Measurements from ENCODE around the gene ADGRG3.

The ADGRG3 gene

DNA sequence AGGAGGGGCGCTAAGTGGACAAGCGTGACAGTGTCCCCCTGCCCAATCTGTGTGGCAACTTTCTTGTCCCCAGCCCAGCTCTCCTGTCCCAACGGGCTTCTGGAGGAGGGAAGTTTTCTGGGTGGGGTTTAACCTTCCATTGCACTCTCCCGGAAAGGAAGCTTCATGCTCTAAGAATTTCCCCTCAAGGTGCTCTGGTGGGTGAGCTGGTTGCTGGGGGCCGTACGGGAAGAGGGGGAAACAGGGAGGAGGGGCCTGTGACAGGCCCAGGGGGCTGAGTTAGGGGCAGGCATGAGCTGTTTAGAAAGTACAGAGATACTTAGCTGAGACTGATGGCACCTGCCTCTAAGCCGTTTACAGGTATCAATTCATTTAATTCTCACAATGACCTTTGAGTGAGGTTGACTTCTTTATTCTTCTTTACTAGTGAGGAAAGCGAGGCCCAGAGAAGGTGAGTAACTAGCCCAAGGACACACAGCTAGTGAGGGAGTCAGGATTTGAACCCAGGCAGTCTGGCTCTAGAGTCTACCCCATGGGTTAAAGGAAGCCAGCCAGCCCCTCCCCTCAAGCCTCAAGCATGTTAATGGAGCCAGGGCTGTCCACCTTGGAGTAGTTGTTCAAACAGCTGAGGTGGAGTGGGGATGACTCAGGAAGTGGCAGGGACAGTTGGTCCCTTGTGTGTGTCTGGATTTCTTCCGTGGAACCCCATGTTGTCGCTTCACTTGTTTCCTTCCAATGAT lies 20.8 kb upstream of the ADGRG3 start:
- Histone ChIP-seq H2BK12ac (ENCODE audit: low read length in 2 of 2) (no peak overlapping the region), H3K27ac (ENCODE audit: low read length, poor library complexity, severe bottlenecking) (no peak overlapping the region), H3K36me3 (ENCODE audit: control insufficient read depth in 1 of 2, insufficient read depth in 2 of 2, low read depth in 1 of 2, low read length in 2 of 2) (peaks cover 14 to 71% of the 10 kb centered on the region in 2 experiments), H4K8ac (ENCODE audit: low read length) (no peak overlapping the region), H3K4me3 (ENCODE audit: insufficient read depth in 1 of 2, low read depth in 1 of 2, low read length in 2 of 2) (no peak overlapping the region), H3K18ac (ENCODE audit: low read depth in 1 of 2, low read length in 2 of 2) (no peak overlapping the region), H3K4me2 (ENCODE audit: low read length, poor library complexity, severe bottlenecking) (no peak overlapping the region), H2BK15ac (ENCODE audit: low read depth, poor library complexity, severe bottlenecking) (no peak overlapping the region), H3K79me1 (replicated peaks; ENCODE audit: low read length, poor library complexity, severe bottlenecking) (peaks cover 27% of the 10 kb centered on the region), H2BK5ac (ENCODE audit: low read depth, low read length, poor library complexity, severe bottlenecking) (no peak overlapping the region), H3K4me1 (ENCODE audit: control insufficient read depth, insufficient read depth, low read depth, low read length) (peaks cover 50% of the 10 kb centered on the region), H3K9me3 (ENCODE audit: control insufficient read depth, low read length) (no peaks in the 10 kb centered on the region), H2AFZ (ENCODE audit: low read depth, low read length) (no peak overlapping the region), H3K23ac (ENCODE audit: low read length in 2 of 2) (no peak overlapping the region), H3K4ac (ENCODE audit: low read depth in 1 of 2, low read length in 2 of 2) (no peak overlapping the region), H3K27me3 (ENCODE audit: control insufficient read depth in 1 of 2, insufficient read depth in 1 of 2, low read length in 2 of 2) (no peaks in the 10 kb centered on the region), H2BK120ac (ENCODE audit: low read depth, low read length) (no peak overlapping the region), H3K9ac (ENCODE audit: low read length) (no peak overlapping the region), H4K91ac (ENCODE audit: low read length) (no peak overlapping the region), H3K14ac (ENCODE audit: low read length in 2 of 2) (no peak overlapping the region), H2AK5ac (ENCODE audit: low read length, severe bottlenecking) (peak overlapping the region; percentile 53)
- 60% methylated on average over 7 of the region's 10 CpGs for WGBS
- no peak for DNase-seq

DNA sequence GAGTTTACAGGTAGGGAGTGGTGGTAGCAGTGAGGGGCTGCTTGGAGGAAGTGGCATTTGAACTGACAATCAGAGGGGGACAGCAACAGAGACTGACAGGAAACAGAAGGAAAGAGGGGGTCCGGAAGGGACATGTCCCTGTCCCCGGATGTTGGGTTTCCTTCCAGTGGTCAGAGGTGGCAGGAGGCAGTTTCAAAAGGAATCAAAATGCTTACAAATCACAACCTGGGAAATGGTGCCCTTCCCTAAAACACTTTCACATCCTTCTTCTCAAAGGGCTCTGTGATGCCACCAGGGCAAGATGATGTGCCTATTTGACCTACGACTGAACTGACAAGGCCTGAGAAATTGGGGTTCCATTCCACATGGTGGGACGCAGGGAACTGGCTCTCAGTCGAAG lies 20.0 kb upstream of the ADGRG3 start:
- 94% methylated on average over 4 of the region's 5 CpGs for WGBS
- Histone ChIP-seq H3K4ac (ENCODE audit: low read depth in 1 of 2, low read length in 2 of 2) (no peak overlapping the region), H3K36me3 (ENCODE audit: control insufficient read depth in 1 of 2, insufficient read depth in 2 of 2, low read depth in 1 of 2, low read length in 2 of 2) (peaks cover 14 to 77% of the 10 kb centered on the region in 2 experiments), H3K27me3 (ENCODE audit: control insufficient read depth in 1 of 2, insufficient read depth in 1 of 2, low read length in 2 of 2) (no peaks in the 10 kb centered on the region), H3K9ac (ENCODE audit: low read length) (no peak overlapping the region), H3K4me3 (ENCODE audit: insufficient read depth in 1 of 2, low read depth in 1 of 2, low read length in 2 of 2) (no peak overlapping the region), H4K91ac (ENCODE audit: low read length) (no peak overlapping the region), H2BK120ac (ENCODE audit: low read depth, low read length) (no peak overlapping the region), H3K18ac (ENCODE audit: low read depth in 1 of 2, low read length in 2 of 2) (no peak overlapping the region), H3K9me3 (ENCODE audit: control insufficient read depth, low read length) (no peaks in the 10 kb centered on the region), H3K79me1 (replicated peaks; ENCODE audit: low read length, poor library complexity, severe bottlenecking) (peaks cover 27% of the 10 kb centered on the region), H3K4me1 (ENCODE audit: control insufficient read depth, insufficient read depth, low read depth, low read length) (peaks cover 47% of the 10 kb centered on the region), H4K8ac (ENCODE audit: low read length) (no peak overlapping the region), H2BK5ac (ENCODE audit: low read depth, low read length, poor library complexity, severe bottlenecking) (no peak overlapping the region), H3K23ac (ENCODE audit: low read length in 2 of 2) (no peak overlapping the region), H3K4me2 (ENCODE audit: low read length, poor library complexity, severe bottlenecking) (no peak overlapping the region), H2AK5ac (ENCODE audit: low read length, severe bottlenecking) (peak overlapping the region; percentile 50), H2AFZ (ENCODE audit: low read depth, low read length) (no peak overlapping the region), H2BK12ac (ENCODE audit: low read length in 2 of 2) (no peak overlapping the region), H3K27ac (ENCODE audit: low read length, poor library complexity, severe bottlenecking) (no peak overlapping the region), H3K14ac (ENCODE audit: low read length in 2 of 2) (no peak overlapping the region), H2BK15ac (ENCODE audit: low read depth, poor library complexity, severe bottlenecking) (no peak overlapping the region)
- DNase-seq: no peak

DNA sequence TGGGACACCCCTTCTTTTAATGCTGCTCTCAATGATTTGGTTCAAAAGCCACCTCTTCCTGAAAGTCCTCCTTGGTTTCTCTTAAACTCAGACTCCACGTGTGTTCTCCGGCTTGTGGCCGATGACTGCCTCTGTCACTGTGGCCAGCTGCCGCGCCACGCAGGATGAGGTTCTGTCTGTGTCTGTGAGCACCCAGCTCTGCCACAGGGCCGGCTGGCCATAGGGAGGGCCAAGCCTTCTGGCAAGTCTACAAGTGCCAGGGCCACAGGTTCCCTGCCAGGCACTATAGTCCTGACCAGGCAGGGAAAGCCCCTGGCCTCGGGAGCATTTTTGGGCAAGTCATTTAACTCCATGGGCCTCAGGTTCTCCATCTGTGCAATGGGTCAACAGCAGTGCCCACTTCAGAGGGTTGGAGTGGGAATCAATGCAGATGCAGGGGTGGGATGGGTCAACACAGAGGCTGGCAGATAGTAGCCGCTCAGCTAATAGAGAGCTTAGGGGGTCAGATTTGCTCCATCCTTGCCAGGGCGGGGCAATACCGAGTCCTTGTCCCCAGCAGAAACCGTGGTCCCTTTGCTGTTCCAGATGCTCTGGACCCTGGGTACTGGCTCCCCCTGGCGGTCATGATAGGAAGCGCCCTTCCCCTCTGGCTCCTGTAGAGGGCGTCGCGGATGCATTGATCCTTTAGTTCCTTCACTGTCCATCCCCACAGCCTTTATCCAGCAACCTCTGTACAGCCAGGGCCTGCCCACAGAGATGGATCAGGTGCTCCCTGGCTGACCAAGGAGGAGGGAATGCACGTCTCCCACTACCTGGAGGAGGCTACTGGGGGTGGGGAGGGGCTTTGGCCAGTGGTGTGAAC lies 19.3 kb upstream of the ADGRG3 start:
- Histone ChIP-seq H2AK5ac (ENCODE audit: low read length, severe bottlenecking) (peak overlapping the region; percentile 4), H2AFZ (ENCODE audit: low read depth, low read length) (no peak overlapping the region), H3K4me2 (ENCODE audit: low read length, poor library complexity, severe bottlenecking) (no peak overlapping the region), H3K14ac (ENCODE audit: low read length in 2 of 2) (no peak overlapping the region), H3K4me1 (ENCODE audit: control insufficient read depth, insufficient read depth, low read depth, low read length) (peaks cover 48% of the 10 kb centered on the region), H3K27ac (ENCODE audit: low read length, poor library complexity, severe bottlenecking) (no peak overlapping the region), H4K91ac (ENCODE audit: low read length) (no peak overlapping the region), H3K79me1 (replicated peaks; ENCODE audit: low read length, poor library complexity, severe bottlenecking) (peaks cover 25% of the 10 kb centered on the region), H2BK5ac (ENCODE audit: low read depth, low read length, poor library complexity, severe bottlenecking) (no peak overlapping the region), H3K36me3 (ENCODE audit: control insufficient read depth in 1 of 2, insufficient read depth in 2 of 2, low read depth in 1 of 2, low read length in 2 of 2) (peaks cover 14 to 74% of the 10 kb centered on the region in 2 experiments), H3K23ac (ENCODE audit: low read length in 2 of 2) (no peak overlapping the region), H3K4me3 (ENCODE audit: insufficient read depth in 1 of 2, low read depth in 1 of 2, low read length in 2 of 2) (no peak overlapping the region), H2BK120ac (ENCODE audit: low read depth, low read length) (no peak overlapping the region), H4K8ac (ENCODE audit: low read length) (no peak overlapping the region), H3K9ac (ENCODE audit: low read length) (no peak overlapping the region), H3K9me3 (ENCODE audit: control insufficient read depth, low read length) (no peaks in the 10 kb centered on the region), H3K27me3 (ENCODE audit: control insufficient read depth in 1 of 2, insufficient read depth in 1 of 2, low read length in 2 of 2) (no peaks in the 10 kb centered on the region), H2BK12ac (ENCODE audit: low read length in 2 of 2) (no peak overlapping the region), H3K4ac (ENCODE audit: low read depth in 1 of 2, low read length in 2 of 2) (no peak overlapping the region), H3K18ac (ENCODE audit: low read depth in 1 of 2, low read length in 2 of 2) (no peak overlapping the region), H2BK15ac (ENCODE audit: low read depth, poor library complexity, severe bottlenecking) (peak overlapping the region; percentile 7)
- WGBS: 44% methylated on average over 18 of the region's 18 CpGs
- DNase-seq: peak; percentile 75

DNA sequence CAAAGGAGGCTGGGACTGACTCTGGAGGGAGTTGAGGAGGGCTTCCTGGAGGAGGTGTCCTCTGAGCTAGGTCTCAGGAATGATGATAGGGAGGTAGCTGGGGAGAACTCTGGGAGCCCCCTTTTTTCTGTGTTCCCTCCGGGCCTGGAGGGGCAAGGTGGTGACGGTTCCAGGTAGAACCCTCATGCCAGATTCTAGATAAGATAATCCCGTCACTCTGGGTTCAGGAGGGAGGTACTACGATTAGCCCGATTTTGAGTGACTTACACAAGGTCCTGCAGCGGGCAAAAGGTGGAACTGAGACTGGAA lies 18.7 kb upstream of the ADGRG3 start:
- H2AFZ ChIP-seq (ENCODE audit: low read depth, low read length): no peak overlapping the region
- no peak overlapping the region for H3K4me3 ChIP-seq (ENCODE audit: insufficient read depth in 1 of 2, low read depth in 1 of 2, low read length in 2 of 2)
- H4K8ac ChIP-seq (ENCODE audit: low read length): no peak overlapping the region
- H3K27me3 ChIP-seq (ENCODE audit: control insufficient read depth in 1 of 2, insufficient read depth in 1 of 2, low read length in 2 of 2): no peaks in the 10 kb centered on the region
- H2AK5ac ChIP-seq (ENCODE audit: low read length, severe bottlenecking): no peak overlapping the region
- H3K9ac ChIP-seq (ENCODE audit: low read length): no peak overlapping the region
- H3K27ac ChIP-seq (ENCODE audit: low read length, poor library complexity, severe bottlenecking): no peak overlapping the region
- H4K91ac ChIP-seq (ENCODE audit: low read length): no peak overlapping the region
- H2BK15ac ChIP-seq (ENCODE audit: low read depth, poor library complexity, severe bottlenecking): peak overlapping the region; percentile 7
- no peak overlapping the region for H3K23ac ChIP-seq (ENCODE audit: low read length in 2 of 2)
- peaks cover 25% of the 10 kb centered on the region for H3K79me1 ChIP-seq (replicated peaks; ENCODE audit: low read length, poor library complexity, severe bottlenecking)
- no peak overlapping the region for H2BK120ac ChIP-seq (ENCODE audit: low read depth, low read length)
- no peak overlapping the region for H2BK12ac ChIP-seq (ENCODE audit: low read length in 2 of 2)
- H3K4ac ChIP-seq (ENCODE audit: low read depth in 1 of 2, low read length in 2 of 2): no peak overlapping the region
- H3K36me3 ChIP-seq (ENCODE audit: control insufficient read depth in 1 of 2, insufficient read depth in 2 of 2, low read depth in 1 of 2, low read length in 2 of 2): peaks cover 12 to 69% of the 10 kb centered on the region in 2 experiments
- no peaks in the 10 kb centered on the region for H3K9me3 ChIP-seq (ENCODE audit: control insufficient read depth, low read length)
- H3K4me1 ChIP-seq (ENCODE audit: control insufficient read depth, insufficient read depth, low read depth, low read length): peaks cover 48% of the 10 kb centered on the region
- no peak overlapping the region for H3K18ac ChIP-seq (ENCODE audit: low read depth in 1 of 2, low read length in 2 of 2)
- 87% methylated on average over 6 of the region's 6 CpGs for WGBS
- H3K14ac ChIP-seq (ENCODE audit: low read length in 2 of 2): no peak overlapping the region
- no peak overlapping the region for H2BK5ac ChIP-seq (ENCODE audit: low read depth, low read length, poor library complexity, severe bottlenecking)
- no peak overlapping the region for H3K4me2 ChIP-seq (ENCODE audit: low read length, poor library complexity, severe bottlenecking)
- no peak for DNase-seq
